IMR-90 (cell line): ENCODE data around the gene CARTPT. TPM values are rescaled to one million over a fixed set of nuclear protein-coding genes. Genes with fewer than 3 reads are reported as not detected.

Source experiments
- ATAC-seq: fragments of 200-7000 bp; cut with Tn5 transposase; 2 replicates; pipeline ENCODE4 v1.9.1; 2020; ENCODE audit warnings: low read depth, mild to moderate bottlenecking, moderate library complexity
- BruUV-seq: library from RNA; stranded (reverse); fragments of 400-500 nt; replicated peaks from 2 replicates; lab custom pipeline; 2021; lab: Mats Ljungman, UMichigan
- CTCF ChIA-PET: fragments of 300-600 bp; formaldehyde crosslinking; extraction: SDS; loops from one replicate; lab custom pipeline; 2021; ENCODE audit warnings: antibody characterized with exemption; lab: Yijun Ruan, JAX
- POLR2A ChIA-PET: fragments of 300-600 bp; sonication (Branson Sonifier 250); formaldehyde crosslinking; loops from one replicate; lab custom pipeline; 2022; ENCODE audit warnings: antibody characterized with exemption; ENCODE audit not compliant: unreplicated experiment; lab: Charles Lee
- DNase-seq: peaks from one replicate; pipeline ENCODE4 v3.0.0; 2013
- H2AFZ ChIP-seq: replicated peaks from 2 replicates; pipeline ENCODE3; 2013; ENCODE audit warnings: low read length, mild to moderate bottlenecking; ENCODE audit not compliant: poor library complexity
- H2AK5ac ChIP-seq: 2 replicates; pipeline ENCODE4 v1.6.1; 2013; ENCODE audit warnings: low read depth, low read length, inconsistent platforms
- H2AK9ac ChIP-seq: replicated peaks from 2 replicates; pipeline ENCODE3; 2013; ENCODE audit warnings: mild to moderate bottlenecking, low read depth, low read length, moderate library complexity; ENCODE audit not compliant: poor library complexity
- H2BK120ac ChIP-seq: 2 replicates; pipeline ENCODE4 v1.6.1; 2013; ENCODE audit warnings: low read depth, low read length, inconsistent platforms
- H2BK15ac ChIP-seq: 3 replicates; pipeline ENCODE4 v1.6.1; 2013; ENCODE audit warnings: low read depth, low read length, inconsistent platforms
- H2BK20ac ChIP-seq: 2 replicates; pipeline ENCODE4 v1.6.1; 2013; ENCODE audit warnings: low read depth, mild to moderate bottlenecking, inconsistent platforms, low read length, moderate library complexity
- H2BK5ac ChIP-seq: 2 replicates; pipeline ENCODE4 v1.6.1; 2013; ENCODE audit warnings: mild to moderate bottlenecking, low read depth, low read length, inconsistent platforms; ENCODE audit not compliant: poor library complexity, severe bottlenecking
- H3K14ac ChIP-seq: replicated peaks from 2 replicates; pipeline ENCODE4 v1.6.1; 2013; ENCODE audit warnings: low read depth, low read length, inconsistent platforms
- H3K18ac ChIP-seq: 2 replicates; pipeline ENCODE4 v1.6.1; 2013; ENCODE audit warnings: low read depth, low read length, control low read depth
- H3K23ac ChIP-seq: 2 replicates; pipeline ENCODE4 v1.6.1; 2013; ENCODE audit warnings: low read depth, low read length, inconsistent platforms
- H3K27ac ChIP-seq: 2 replicates; pipeline ENCODE4 v1.5.1; 2013; ENCODE audit warnings: mild to moderate bottlenecking, control low read depth, low read length; ENCODE audit not compliant: insufficient read depth
- H3K27me3 ChIP-seq: 2 replicates; pipeline ENCODE4 v1.6.1; 2013; ENCODE audit warnings: low read length; ENCODE audit not compliant: control insufficient read depth, insufficient read depth
- H3K36me3 ChIP-seq: 2 replicates; pipeline ENCODE4 v1.6.1; 2013; ENCODE audit warnings: low read length, mixed read lengths; ENCODE audit not compliant: control insufficient read depth, insufficient read depth
- H3K4ac ChIP-seq: 2 replicates; pipeline ENCODE4 v1.6.1; 2013; ENCODE audit warnings: low read depth, low read length, inconsistent platforms
- H3K4me1 ChIP-seq: 2 replicates; pipeline ENCODE4 v1.6.1; 2013; ENCODE audit warnings: low read length, mixed read lengths; ENCODE audit not compliant: control insufficient read depth, insufficient read depth
- H3K4me2 ChIP-seq: 2 replicates; pipeline ENCODE4 v1.6.1; 2013; ENCODE audit warnings: low read depth, mild to moderate bottlenecking, control low read depth, low read length, moderate library complexity
- H3K4me3 ChIP-seq: 2 replicates; pipeline ENCODE4 v1.5.1; 2013; ENCODE audit warnings: low read depth, mild to moderate bottlenecking, control low read depth, low read length, moderate library complexity; ENCODE audit not compliant: insufficient read depth
- H3K56ac ChIP-seq: 2 replicates; pipeline ENCODE4 v1.6.1; 2013; ENCODE audit warnings: low read length, inconsistent platforms; ENCODE audit not compliant: insufficient read depth; ENCODE audit errors: extremely low read depth
- H3K79me1 ChIP-seq, 2 experiments: 2 replicates each; pipeline ENCODE4 v1.6.1; 2013; ENCODE audit warnings: low read length in 2 of 2, inconsistent platforms in 1 of 2, low read depth in 1 of 2
- H3K9ac ChIP-seq: 2 replicates; pipeline ENCODE4 v1.6.1; 2013; ENCODE audit warnings: low read depth, low read length, control low read depth
- H3K9me1 ChIP-seq: 2 replicates; pipeline ENCODE4 v1.6.1; 2013; ENCODE audit warnings: low read length, inconsistent platforms; ENCODE audit not compliant: insufficient read depth
- H3K9me3 ChIP-seq: 2 replicates; pipeline ENCODE4 v1.6.1; 2013; ENCODE audit warnings: low read length; ENCODE audit not compliant: control insufficient read depth, insufficient read depth
- H4K20me1 ChIP-seq: 2 replicates; pipeline ENCODE4 v1.6.1; 2013; ENCODE audit warnings: low read length, inconsistent platforms; ENCODE audit not compliant: insufficient read depth
- H4K5ac ChIP-seq: 2 replicates; pipeline ENCODE4 v1.6.1; 2013; ENCODE audit warnings: mild to moderate bottlenecking, low read depth, low read length, control low read depth
- H4K8ac ChIP-seq, 2 experiments: 2 replicates each; pipeline ENCODE4 v1.6.1; 2013; ENCODE audit warnings: low read depth in 2 of 2, low read length in 2 of 2, control low read depth in 1 of 2, inconsistent platforms in 1 of 2
- H4K91ac ChIP-seq: 2 replicates; pipeline ENCODE4 v1.6.1; 2013; ENCODE audit warnings: low read depth, low read length, inconsistent platforms; ENCODE audit not compliant: insufficient read depth
- CEBPB ChIP-seq: IDR thresholded peaks from 2 replicates; pipeline ENCODE4 v1.6.1; 2012; ENCODE audit warnings: low read depth, low read length, improper control_type of control experiment
- ELK1 ChIP-seq: fragments of 150-350 bp; IDR thresholded peaks from 2 replicates; pipeline ENCODE4 v1.6.1; 2016; ENCODE audit warnings: low read depth, mild to moderate bottlenecking, low read length, moderate library complexity, borderline replicate concordance
- FOS ChIP-seq: fragments of 150-350 bp; IDR thresholded peaks from 2 replicates; pipeline ENCODE4 v1.6.1; 2016; ENCODE audit warnings: low read depth, low read length
- MAZ ChIP-seq: IDR thresholded peaks from 2 replicates; pipeline ENCODE4 v1.6.1; 2012; ENCODE audit warnings: low read depth, mild to moderate bottlenecking, low read length, improper control_type of control experiment, moderate library complexity, borderline replicate concordance
- MXI1 ChIP-seq: IDR thresholded peaks from 2 replicates; pipeline ENCODE4 v1.6.1; 2012; ENCODE audit warnings: low read depth, mild to moderate bottlenecking, low read length, moderate library complexity, borderline replicate concordance
- RCOR1 ChIP-seq: IDR thresholded peaks from 2 replicates; pipeline ENCODE4 v1.6.1; 2012; ENCODE audit warnings: mild to moderate bottlenecking, low read length, improper control_type of control experiment; ENCODE audit not compliant: insufficient replicate concordance
- WGBS, 2 experiments: methylation state at CpG; one replicate each; pipeline versions ENCODE4 v1.1.5 to v1.1.7; 2013; ENCODE audit warnings: missing lambda C conversion rate in 2 of 2; ENCODE audit not compliant: insufficient read length in 1 of 2; ENCODE audit errors: extremely low coverage in 2 of 2; 5-methylcytosine and 5-hydroxymethylcytosine counted together
- dilution Hi-C: fragments of 300-500 bp; cut with HindIII; formaldehyde crosslinking; loops from one replicate; pipeline ENCODE4 v1.14.3; 2018; ENCODE audit warnings: low sequenced_read_pairs; ENCODE audit not compliant: unreplicated experiment
- in situ Hi-C: fragments of 300-500 bp; cut with MboI; formaldehyde crosslinking; loops from 3 replicates; pipeline ENCODE4 v1.14.3; 2019; ENCODE audit warnings: low sequenced_read_pairs, inconsistent platforms, mixed read lengths
- intact Hi-C: fragments of 100-400 bp; cut with micrococcal nuclease; formaldehyde crosslinking; loops from 2 replicates; pipeline ENCODE4 v1.10.0; 2022
- polyA plus RNA-seq, 3 experiments: library from polyadenylated mRNA; depleted of rRNA; stranded (reverse); fragments of >200 nt; gene quantifications; 2 replicates each; pipeline ENCODE4 v1.2.3, GENCODE V29; 2012; ENCODE audit warnings: low replicate concordance in 1 of 3
- total RNA-seq: library from RNA; depleted of rRNA; stranded (reverse); fragments of >200 nt; gene quantifications from 2 replicates; pipeline ENCODE4 v1.2.3, GENCODE V29; 2012
- TF ChIP-seq, protein P1 (sequence below): conservative IDR thresholded peaks from 2 replicates; pipeline ENCODE4 v1.5.1; 2012; ENCODE audit warnings: mild to moderate bottlenecking, low read depth, low read length, improper control_type of control experiment

The CARTPT gene
- total and polyA plus RNA-seq, 2 of the 4 experiments (the other 2 are of a cell fraction), result not detected

- Histone ChIP-seq H3K4ac (no peak overlapping the region), H3K27ac (no peak overlapping the region), H4K20me1 (no peaks in the 10 kb centered on the region), H3K79me1 (no peaks in the 10 kb centered on the region), H3K9ac (no peak overlapping the region), H3K23ac (no peak overlapping the region), H3K14ac (no peak overlapping the region), H2AFZ (peak overlapping the region; percentile 56), H3K36me3 (no peaks in the 10 kb centered on the region), H2AK9ac (no peak overlapping the region), H3K18ac (no peak overlapping the region), H2BK120ac (no peak overlapping the region), H4K8ac (no peak overlapping the region), H3K9me3 (no peaks in the 10 kb centered on the region), H2BK15ac (no peak overlapping the region), H2BK5ac (no peak overlapping the region), H3K9me1 (no peaks in the 10 kb centered on the region; the same call in 1 of the 2 replicates), H3K56ac (no peak overlapping the region), H2AK5ac (no peak overlapping the region), H3K27me3 (peaks cover 4% of the 10 kb centered on the region; the same call in 1 of the 2 replicates), H3K4me3 (no peak overlapping the region), H3K4me1 (0 out of 2 replicates have a peak, but pooled peaks cover 1% of the 10 kb centered on the region), H4K91ac (no peak overlapping the region), H3K4me2 (peak overlapping the region; percentile 59), H2BK20ac (no peak overlapping the region), H4K5ac (no peak overlapping the region)
- dilution Hi-C loops, result no loop called here
- intact Hi-C loops, result no loop called here
- TF ChIP-seq MAZ, result no peak
- TF ChIP-seq FOS, result no peak
- no peak for TF ChIP-seq CEBPB
- no peak for TF ChIP-seq RCOR1
- TF ChIP-seq, protein P1, sequence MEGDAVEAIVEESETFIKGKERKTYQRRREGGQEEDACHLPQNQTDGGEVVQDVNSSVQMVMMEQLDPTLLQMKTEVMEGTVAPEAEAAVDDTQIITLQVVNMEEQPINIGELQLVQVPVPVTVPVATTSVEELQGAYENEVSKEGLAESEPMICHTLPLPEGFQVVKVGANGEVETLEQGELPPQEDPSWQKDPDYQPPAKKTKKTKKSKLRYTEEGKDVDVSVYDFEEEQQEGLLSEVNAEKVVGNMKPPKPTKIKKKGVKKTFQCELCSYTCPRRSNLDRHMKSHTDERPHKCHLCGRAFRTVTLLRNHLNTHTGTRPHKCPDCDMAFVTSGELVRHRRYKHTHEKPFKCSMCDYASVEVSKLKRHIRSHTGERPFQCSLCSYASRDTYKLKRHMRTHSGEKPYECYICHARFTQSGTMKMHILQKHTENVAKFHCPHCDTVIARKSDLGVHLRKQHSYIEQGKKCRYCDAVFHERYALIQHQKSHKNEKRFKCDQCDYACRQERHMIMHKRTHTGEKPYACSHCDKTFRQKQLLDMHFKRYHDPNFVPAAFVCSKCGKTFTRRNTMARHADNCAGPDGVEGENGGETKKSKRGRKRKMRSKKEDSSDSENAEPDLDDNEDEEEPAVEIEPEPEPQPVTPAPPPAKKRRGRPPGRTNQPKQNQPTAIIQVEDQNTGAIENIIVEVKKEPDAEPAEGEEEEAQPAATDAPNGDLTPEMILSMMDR, result no peak
- no peak for TF ChIP-seq MXI1
- TF ChIP-seq ELK1, result no peak
- no peak for DNase-seq
- peak; percentile 61 for ATAC-seq
- no TSS peak for BruUV-seq
- WGBS, 2 experiments, result no CpG with 5 or more reads among the region's 7 CpGs
- CTCF ChIA-PET, result no interaction called here
- POLR2A ChIA-PET, result no interaction called here
- in situ Hi-C loops, result no loop called here
Observed at GRCh38 chr5:71693828-71694427, 25.1 kb upstream of the CARTPT start.
